OCI-LY7 (cell line): ENCODE results near the gene SORBS2.

Experiments used
- EZH2phosphoT487 ChIP-seq: fragments of 200-600 bp; sonication (generic); IDR thresholded peaks from 2 replicates; pipeline ENCODE4 v1.6.1; 2018; ENCODE audit warnings: low read depth, borderline replicate concordance, mild to moderate bottlenecking, mixed run types, antibody characterized with exemption, low read length, moderate library complexity, mixed read lengths
- TF ChIP-seq, protein P1 (sequence below): fragments of 200-600 bp; sonication (generic); conservative IDR thresholded peaks from 2 replicates; pipeline ENCODE4 v1.5.1; 2014; ENCODE audit warnings: mild to moderate bottlenecking, antibody characterized with exemption, low read length, moderate library complexity, mixed read lengths

DNA sequence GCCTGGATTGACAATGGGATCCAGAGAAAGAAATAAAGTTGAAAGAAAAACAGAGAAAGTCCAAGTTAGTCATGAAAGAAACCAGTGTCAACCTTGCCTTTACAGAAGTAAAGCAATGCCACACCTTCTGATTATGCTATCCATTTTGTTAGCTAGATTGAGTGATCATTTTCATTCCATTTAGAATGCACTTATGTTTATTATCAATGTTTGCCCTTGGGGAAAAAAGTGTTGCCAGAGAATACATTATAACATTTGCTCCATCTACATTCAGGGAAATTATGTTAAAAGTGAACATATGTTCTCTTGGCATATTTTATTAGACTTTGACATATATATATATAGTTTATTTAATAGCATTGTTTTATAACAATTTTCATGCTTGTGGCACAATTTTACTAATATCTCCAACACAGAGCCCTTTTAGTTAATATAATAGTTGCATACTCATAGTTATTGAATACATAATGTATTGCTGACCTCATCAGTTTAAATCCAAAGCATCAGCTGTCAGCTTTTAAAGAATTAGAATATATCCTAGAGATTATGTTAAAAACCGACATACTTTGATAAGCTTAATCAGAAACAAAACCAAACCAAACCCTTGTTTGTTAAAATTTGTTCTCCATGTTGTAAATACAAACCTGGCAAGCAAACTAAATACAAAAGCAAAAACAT, 134.2 kb downstream of the SORBS2 start:
- TF ChIP-seq, protein P1, sequence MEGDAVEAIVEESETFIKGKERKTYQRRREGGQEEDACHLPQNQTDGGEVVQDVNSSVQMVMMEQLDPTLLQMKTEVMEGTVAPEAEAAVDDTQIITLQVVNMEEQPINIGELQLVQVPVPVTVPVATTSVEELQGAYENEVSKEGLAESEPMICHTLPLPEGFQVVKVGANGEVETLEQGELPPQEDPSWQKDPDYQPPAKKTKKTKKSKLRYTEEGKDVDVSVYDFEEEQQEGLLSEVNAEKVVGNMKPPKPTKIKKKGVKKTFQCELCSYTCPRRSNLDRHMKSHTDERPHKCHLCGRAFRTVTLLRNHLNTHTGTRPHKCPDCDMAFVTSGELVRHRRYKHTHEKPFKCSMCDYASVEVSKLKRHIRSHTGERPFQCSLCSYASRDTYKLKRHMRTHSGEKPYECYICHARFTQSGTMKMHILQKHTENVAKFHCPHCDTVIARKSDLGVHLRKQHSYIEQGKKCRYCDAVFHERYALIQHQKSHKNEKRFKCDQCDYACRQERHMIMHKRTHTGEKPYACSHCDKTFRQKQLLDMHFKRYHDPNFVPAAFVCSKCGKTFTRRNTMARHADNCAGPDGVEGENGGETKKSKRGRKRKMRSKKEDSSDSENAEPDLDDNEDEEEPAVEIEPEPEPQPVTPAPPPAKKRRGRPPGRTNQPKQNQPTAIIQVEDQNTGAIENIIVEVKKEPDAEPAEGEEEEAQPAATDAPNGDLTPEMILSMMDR = no peak
- no peak for TF ChIP-seq EZH2phosphoT487
